Activated T-helper 1 cell treated with anti-CD3 and anti-CD28 coated beads, Interleukin-12 subunit alpha, Interleukin-12 subunit beta, Interleukin-2, Interleukin-4 antibody, amounts not matched to agents 30 ng/mL and 10 ng/mL and 1 ng/mL, durations not matched to agents 14 hours and 24 hours and 36 hours (primary cell): ENCODE data around the gene DOCK3. TPM values are rescaled to one million over a fixed set of nuclear protein-coding genes. Genes with fewer than 3 reads are reported as not detected.

Source experiments
- DNase-seq: peaks from one replicate; pipeline ENCODE4 v3.0.0; 2021; ENCODE audit warnings: low spot score
- H3K27ac Mint-ChIP-seq: one replicate; pipeline ENCODE4 v1.8.0; 2021; ENCODE audit warnings: mild to moderate bottlenecking, mixed read lengths
- H3K27me3 Mint-ChIP-seq: one replicate; pipeline ENCODE4 v1.8.0; 2022; ENCODE audit warnings: mild to moderate bottlenecking, moderate library complexity, mixed read lengths; ENCODE audit not compliant: insufficient read depth
- H3K36me3 Mint-ChIP-seq: one replicate; pipeline ENCODE4 v1.8.0; 2021; ENCODE audit warnings: low read depth, mixed read lengths
- H3K4me1 Mint-ChIP-seq: one replicate; pipeline ENCODE4 v1.8.0; 2021; ENCODE audit warnings: low read depth, mixed read lengths
- H3K4me3 Mint-ChIP-seq: one replicate; pipeline ENCODE4 v1.8.0; 2021; ENCODE audit warnings: mild to moderate bottlenecking, moderate library complexity, mixed read lengths
- H3K9me3 Mint-ChIP-seq: one replicate; pipeline ENCODE4 v1.8.0; 2021; ENCODE audit warnings: mixed read lengths
- intact Hi-C: fragments of 100-400 bp; cut with micrococcal nuclease; formaldehyde crosslinking; loops from one replicate; pipeline ENCODE4 v1.15.1; 2024
- total RNA-seq: library from RNA; stranded (reverse); gene quantifications from 2 replicates; pipeline ENCODE4 v1.2.3, GENCODE V29; 2022

The DOCK3 gene
- total RNA-seq, 1 donor from 2014 or later = 1.5 TPM

DNA sequence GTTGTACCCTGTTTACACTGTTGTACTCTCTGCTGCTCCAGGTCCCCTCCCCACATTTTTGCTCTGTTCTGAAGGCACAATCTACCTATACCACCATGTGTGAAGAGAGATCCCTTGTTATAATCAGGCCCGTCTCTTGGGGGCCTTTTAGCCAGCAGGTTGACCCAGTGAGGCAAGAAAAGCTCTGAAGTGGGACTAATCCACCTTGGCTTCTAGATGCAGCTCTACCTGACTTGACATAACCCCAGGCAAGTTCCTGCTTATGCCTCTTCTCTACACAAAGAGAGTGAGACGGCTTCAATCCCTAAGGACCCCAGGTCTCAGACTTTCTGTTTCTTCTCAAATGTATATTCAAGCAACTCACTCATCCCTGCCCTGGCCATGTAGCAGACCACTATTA is 653.5 kb downstream of the DOCK3 start:
- Mint-ChIP-seq H3K27me3 (peaks cover 9% of the 10 kb centered on the region), H3K4me1 (no peaks in the 10 kb centered on the region), H3K27ac (no peak overlapping the region), H3K9me3 (no peaks in the 10 kb centered on the region), H3K4me3 (no peak overlapping the region), H3K36me3 (no peaks in the 10 kb centered on the region)
- intact Hi-C loops = no loop called here
- DNase-seq = no peak

- DNase-seq = no peak
- Mint-ChIP-seq H3K4me1 (no peaks in the 10 kb centered on the region), H3K9me3 (no peaks in the 10 kb centered on the region), H3K36me3 (no peaks in the 10 kb centered on the region), H3K4me3 (no peak overlapping the region), H3K27me3 (peaks cover 2% of the 10 kb centered on the region), H3K27ac (no peak overlapping the region)
- intact Hi-C loops = no loop called here
These were observed 655.3 kb downstream of the DOCK3 start for GRCh38 chr3:51330046-51330445.

DNA sequence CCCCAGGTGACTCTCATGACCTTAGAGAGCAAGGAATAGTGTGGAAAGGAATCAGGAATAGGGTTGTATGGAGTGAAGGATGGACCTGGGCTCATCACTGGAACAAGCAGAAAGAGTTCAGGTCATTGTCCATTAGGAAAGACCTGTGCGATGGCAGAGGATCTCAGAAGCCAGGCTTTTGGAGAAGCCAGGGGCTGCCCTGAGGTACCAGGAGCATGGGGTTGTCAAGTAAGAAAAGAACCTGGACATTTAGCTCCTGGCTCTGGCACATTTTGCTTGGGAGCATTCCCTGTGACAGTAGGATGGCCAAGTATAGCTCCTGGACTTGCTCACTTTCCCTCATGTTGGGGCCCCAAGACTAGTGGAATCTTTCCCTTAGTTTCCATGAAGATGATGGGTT is 657.4 kb downstream of the DOCK3 start:
- peaks cover 2% of the 10 kb centered on the region for H3K27me3 Mint-ChIP-seq
- no peaks in the 10 kb centered on the region for H3K4me1 Mint-ChIP-seq
- DNase-seq = no peak
- intact Hi-C loops = no loop called here
- no peaks in the 10 kb centered on the region for H3K36me3 Mint-ChIP-seq
- H3K27ac Mint-ChIP-seq = no peak overlapping the region
- no peaks in the 10 kb centered on the region for H3K9me3 Mint-ChIP-seq
- H3K4me3 Mint-ChIP-seq = no peak overlapping the region

DNA sequence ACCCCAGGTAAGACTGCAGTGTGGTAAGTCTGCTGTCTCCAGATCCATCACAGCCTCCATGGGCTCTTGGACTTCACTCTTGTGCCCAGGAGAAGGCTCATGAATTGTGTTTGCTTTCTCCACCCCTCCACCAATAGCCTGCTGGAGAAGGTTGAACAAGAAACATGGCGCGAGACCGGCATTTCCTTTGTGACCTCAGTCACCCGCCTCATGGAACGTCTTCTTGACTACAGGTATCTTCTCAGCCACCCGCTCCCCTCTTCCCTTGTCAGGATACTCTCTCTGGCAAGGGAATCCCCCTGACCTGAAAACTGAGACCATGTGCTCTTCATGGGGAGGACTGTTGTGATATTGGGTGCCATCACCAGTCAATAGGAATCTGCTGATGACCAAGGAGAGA is 658.3 kb downstream of the DOCK3 start:
- Mint-ChIP-seq H3K27me3 (no peaks in the 10 kb centered on the region), H3K27ac (no peak overlapping the region), H3K4me3 (no peak overlapping the region), H3K4me1 (no peaks in the 10 kb centered on the region), H3K36me3 (no peaks in the 10 kb centered on the region), H3K9me3 (no peaks in the 10 kb centered on the region)
- intact Hi-C loops = no loop called here
- no peak for DNase-seq

GRCh38 chr3:51336261-51336660 is 661.5 kb downstream of the DOCK3 start:
- Mint-ChIP-seq H3K27me3 (no peaks in the 10 kb centered on the region), H3K36me3 (no peaks in the 10 kb centered on the region), H3K4me3 (no peak overlapping the region), H3K27ac (no peak overlapping the region), H3K4me1 (no peaks in the 10 kb centered on the region), H3K9me3 (no peaks in the 10 kb centered on the region)
- no peak for DNase-seq
- intact Hi-C loops = no loop called here

DNA sequence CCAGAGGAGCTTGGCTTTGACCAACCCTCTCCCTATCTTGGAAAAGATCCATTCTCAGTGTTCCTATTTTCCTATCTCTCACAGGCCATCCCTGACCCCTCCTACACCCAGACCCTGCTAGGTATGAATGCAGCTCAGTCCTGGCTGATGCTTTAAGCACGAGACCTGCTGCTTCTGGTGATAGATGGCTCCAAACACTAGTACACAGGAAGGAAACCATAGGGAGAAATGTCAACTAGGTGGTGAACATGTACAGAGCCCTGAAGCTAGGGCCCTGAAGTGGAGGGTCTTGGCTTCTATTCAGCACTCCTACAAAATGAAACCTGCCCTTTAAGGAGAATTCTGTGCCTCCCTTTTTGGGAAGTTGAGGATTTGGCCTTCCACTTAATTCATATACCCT is 662.9 kb downstream of the DOCK3 start:
- no peaks in the 10 kb centered on the region for H3K9me3 Mint-ChIP-seq
- no peaks in the 10 kb centered on the region for H3K4me1 Mint-ChIP-seq
- H3K27me3 Mint-ChIP-seq = no peaks in the 10 kb centered on the region
- H3K4me3 Mint-ChIP-seq = no peak overlapping the region
- no peak overlapping the region for H3K27ac Mint-ChIP-seq
- intact Hi-C loops = no loop called here
- DNase-seq = no peak
- no peaks in the 10 kb centered on the region for H3K36me3 Mint-ChIP-seq

DNA sequence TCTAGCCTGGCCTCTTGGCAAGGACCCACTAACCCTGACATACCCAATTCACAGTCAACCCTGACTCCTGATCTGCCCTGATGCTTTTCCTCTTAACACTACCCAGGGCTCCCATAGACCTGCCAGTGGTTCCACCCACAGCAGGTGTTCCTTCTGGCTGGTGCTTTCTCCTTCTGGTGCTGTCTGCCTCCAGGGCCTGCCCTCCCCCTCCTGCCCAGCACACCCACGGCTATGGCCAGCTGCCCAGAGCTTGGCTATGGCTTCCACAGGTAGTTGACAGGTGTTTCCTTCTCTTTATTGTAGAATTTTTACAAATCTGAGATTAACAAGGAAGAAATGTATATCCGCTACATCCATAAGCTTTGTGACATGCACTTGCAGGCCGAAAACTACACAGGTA is 663.9 kb downstream of the DOCK3 start:
- H3K27ac Mint-ChIP-seq = no peak overlapping the region
- no peaks in the 10 kb centered on the region for H3K36me3 Mint-ChIP-seq
- H3K4me3 Mint-ChIP-seq = no peak overlapping the region
- DNase-seq = no peak
- H3K4me1 Mint-ChIP-seq = no peaks in the 10 kb centered on the region
- H3K9me3 Mint-ChIP-seq = no peaks in the 10 kb centered on the region
- no peaks in the 10 kb centered on the region for H3K27me3 Mint-ChIP-seq
- intact Hi-C loops = no loop called here

DNA sequence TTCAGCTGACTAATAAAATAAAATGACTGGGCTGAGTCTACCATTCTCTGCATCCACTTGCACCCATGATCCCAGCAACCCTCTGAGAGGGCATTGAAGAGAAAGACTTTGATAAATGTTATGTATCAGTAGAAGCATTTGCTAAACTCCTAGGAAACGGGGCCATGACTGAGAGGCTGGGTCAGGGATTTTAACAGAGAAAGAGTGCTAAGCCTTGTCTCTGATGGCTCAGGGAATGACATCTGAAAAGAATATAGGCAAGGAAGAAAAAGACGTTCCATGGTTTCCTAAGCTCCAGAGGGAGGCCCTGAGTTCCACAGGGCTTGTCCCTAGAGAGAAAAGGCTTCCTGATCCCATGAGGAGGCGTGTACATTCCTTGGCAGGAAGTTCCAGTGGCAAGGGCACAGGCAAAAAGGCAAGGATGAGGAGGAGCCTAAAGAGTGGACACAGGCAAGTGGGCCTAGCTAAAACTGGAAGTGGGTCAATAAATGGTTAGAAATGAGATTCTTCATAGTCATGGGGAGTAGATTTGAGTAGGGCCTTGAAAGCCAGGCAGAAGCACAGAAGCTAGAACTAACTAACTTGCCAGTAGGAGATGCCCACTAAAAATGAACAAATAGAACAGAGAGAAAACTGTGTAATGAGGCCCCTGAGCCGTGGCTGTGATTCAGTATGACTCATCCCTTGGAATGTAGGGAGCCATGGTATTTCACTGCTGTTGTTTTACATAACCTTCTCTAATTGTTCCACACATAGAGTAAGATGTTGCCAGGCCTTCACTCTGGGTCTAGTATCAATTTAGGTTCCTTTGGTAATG is 665.5 kb downstream of the DOCK3 start:
- no peak overlapping the region for H3K27ac Mint-ChIP-seq
- intact Hi-C loops = no loop called here

GRCh38 chr3:51340989-51341636 is 666.4 kb downstream of the DOCK3 start:
- Mint-ChIP-seq H3K4me1 (no peaks in the 10 kb centered on the region), H3K27me3 (no peaks in the 10 kb centered on the region), H3K27ac (no peak overlapping the region), H3K4me3 (no peak overlapping the region), H3K36me3 (no peaks in the 10 kb centered on the region), H3K9me3 (no peaks in the 10 kb centered on the region)
- intact Hi-C loops = no loop called here
- DNase-seq = no peak

More for the DNA sequence above, 665.5 kb downstream of the DOCK3 start:
- no peak for DNase-seq
- H3K27me3 Mint-ChIP-seq = no peaks in the 10 kb centered on the region
- no peaks in the 10 kb centered on the region for H3K36me3 Mint-ChIP-seq
- H3K4me1 Mint-ChIP-seq = no peaks in the 10 kb centered on the region
- no peak overlapping the region for H3K4me3 Mint-ChIP-seq
- no peaks in the 10 kb centered on the region for H3K9me3 Mint-ChIP-seq

DNA sequence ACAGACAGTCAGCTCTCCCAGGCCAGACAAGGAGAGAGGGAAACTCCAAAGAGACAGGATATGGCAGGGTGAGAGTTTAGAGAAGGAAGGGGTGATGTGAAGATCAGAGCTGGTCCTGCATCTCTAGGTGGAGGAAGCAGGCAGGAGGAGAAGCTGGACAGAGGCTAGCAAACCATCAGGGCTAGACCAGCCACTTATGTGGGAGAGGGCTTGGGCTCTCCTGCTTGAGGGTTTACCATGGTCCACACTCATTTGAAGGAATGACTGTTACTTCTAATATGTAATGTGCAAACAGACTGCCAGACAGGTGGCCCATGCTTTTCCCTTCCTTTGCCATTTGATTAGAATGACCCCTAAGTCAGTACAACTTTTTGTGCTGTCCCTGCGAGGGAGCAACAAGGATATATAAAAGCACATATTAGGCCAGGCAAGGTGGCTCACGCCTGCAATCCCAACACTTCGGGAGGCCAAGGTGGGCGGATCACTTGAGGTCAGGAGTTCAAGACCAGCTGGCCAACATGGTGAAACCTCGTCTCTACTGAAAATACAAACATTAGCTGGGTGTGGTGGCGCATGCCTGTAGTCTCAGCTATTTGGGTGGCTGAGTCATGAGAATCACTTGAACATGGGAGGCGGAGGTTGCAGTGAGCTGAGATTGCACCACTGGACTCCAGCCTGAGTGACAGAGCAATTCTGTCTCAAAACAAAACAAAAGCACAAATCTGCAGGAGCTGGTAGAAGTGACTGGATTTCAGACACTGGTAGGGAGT is 669.4 kb downstream of the DOCK3 start:
- DNase-seq = no peak
- no peaks in the 10 kb centered on the region for H3K4me1 Mint-ChIP-seq

GRCh38 chr3:51350751-51351150 is 676.0 kb downstream of the DOCK3 start:
- Mint-ChIP-seq H3K4me3 (no peak overlapping the region), H3K36me3 (no peaks in the 10 kb centered on the region), H3K27ac (no peak overlapping the region), H3K4me1 (no peaks in the 10 kb centered on the region), H3K9me3 (peaks cover 5% of the 10 kb centered on the region), H3K27me3 (peaks cover 3% of the 10 kb centered on the region)
- intact Hi-C loops = no loop called here
- no peak for DNase-seq

More for the DNA sequence above, 669.4 kb downstream of the DOCK3 start:
- Mint-ChIP-seq H3K36me3 (no peaks in the 10 kb centered on the region), H3K27me3 (peaks cover 3% of the 10 kb centered on the region), H3K4me3 (no peak overlapping the region), H3K9me3 (no peaks in the 10 kb centered on the region), H3K27ac (no peak overlapping the region)
- intact Hi-C loops = no loop called here

DNA sequence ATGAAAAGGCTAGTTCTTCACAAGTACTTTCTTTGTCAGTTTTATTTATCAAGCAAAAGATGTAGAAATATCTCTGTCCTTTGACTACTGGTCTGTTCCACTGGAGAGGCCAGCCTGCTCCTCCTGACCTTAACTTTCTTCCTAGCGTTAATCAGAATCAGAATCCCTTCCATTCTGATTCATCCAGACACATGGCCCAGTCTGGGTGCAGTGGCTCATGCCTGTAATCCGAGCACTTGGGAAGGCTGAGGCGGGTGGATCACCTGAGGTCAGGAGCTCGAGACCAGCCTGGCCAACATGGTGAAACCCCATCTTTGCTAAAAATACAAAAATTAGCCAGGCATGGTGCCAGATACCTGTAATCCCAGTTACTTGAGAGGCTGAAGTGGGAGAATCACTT is 678.4 kb downstream of the DOCK3 start:
- H3K4me1 Mint-ChIP-seq = no peaks in the 10 kb centered on the region
- peaks cover 1% of the 10 kb centered on the region for H3K27me3 Mint-ChIP-seq
- no peak for DNase-seq
- H3K4me3 Mint-ChIP-seq = no peak overlapping the region
- H3K9me3 Mint-ChIP-seq = peaks cover 5% of the 10 kb centered on the region
- no peaks in the 10 kb centered on the region for H3K36me3 Mint-ChIP-seq
- no peak overlapping the region for H3K27ac Mint-ChIP-seq
- intact Hi-C loops = no loop called here

- no peak for DNase-seq
- H3K36me3 Mint-ChIP-seq = no peaks in the 10 kb centered on the region
These were observed 679.0 kb downstream of the DOCK3 start for GRCh38 chr3:51353691-51354090.

More at GRCh38 chr3:51353691-51354090, 679.0 kb downstream of the DOCK3 start:
- Mint-ChIP-seq H3K4me1 (no peaks in the 10 kb centered on the region), H3K27me3 (no peaks in the 10 kb centered on the region), H3K9me3 (peaks cover 5% of the 10 kb centered on the region), H3K27ac (no peak overlapping the region), H3K4me3 (no peak overlapping the region)
- intact Hi-C loops = no loop called here
